ENCODE data around the gene FHL1.

FHL1 gene

DNA sequence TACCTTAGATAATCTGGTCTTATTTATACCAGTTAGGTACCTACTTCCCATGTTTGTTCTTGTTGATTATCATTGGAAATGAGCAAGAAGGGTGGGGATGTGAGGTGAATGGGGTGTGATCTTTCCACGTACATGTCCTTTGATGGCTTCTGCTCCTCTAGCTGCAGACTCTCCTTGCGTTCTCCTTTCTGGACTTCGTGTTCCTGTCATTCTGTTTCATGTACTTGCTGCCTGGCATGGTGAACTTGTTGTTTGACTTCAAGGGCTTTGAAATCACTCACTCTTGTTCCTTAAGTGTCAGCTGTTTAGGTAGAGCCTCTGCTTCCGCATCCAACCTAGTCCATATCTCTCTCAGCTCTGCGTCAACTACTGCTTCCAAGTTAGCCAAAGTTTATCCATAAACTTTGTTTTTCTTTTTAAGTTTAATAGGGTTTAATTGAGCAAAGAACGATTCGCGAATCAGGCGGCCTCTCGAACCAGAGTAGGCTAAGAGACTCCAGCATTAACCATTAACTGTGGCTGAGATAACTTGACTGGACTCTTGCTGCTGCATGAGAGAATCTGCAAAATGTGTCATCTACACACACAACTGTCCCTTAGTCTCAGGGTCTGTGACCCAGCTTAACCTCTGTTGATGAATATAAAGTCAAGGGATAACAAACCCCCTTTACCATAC is 42.8 kb downstream of the FHL1 start:
- DNase-seq: no peak

DNA sequence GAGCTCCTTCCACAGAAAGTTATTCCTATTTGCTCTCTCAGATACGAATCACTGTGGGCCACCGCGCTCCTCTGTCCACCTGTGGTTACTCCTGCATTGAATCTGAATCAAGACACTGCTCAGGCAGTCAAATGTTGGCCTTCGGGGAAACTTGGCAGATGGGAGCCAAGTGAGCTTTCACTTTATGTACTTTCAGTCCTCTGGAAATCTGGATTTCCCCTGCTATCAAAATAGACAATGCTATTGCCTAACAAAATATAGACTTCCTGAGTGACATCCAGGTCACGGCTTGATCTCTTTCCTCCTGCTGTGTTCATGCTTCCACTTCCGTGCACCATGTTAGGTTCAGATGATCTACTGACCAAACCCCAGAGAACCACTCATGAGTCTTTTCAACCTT is 43.8 kb downstream of the FHL1 start:
- DNase-seq: no peak

DNA sequence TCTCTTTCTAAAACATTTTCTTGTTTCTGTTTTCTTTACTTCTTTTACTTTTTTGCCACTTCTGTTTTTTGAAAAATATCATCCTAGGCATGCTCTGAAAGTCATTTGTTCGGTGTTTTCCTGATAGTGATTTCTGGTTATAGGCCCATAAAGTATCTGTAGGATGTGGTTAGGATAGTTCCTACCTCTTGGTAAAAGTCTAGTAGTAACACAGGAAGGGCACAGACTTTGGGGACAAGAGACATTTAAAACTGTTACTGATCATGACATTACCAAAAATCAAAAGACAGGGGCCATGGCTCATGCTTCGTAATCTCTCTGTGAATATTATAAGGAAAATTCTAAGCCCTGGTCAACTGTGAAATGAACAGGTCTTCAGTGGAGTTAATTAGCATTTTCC is 44.8 kb downstream of the FHL1 start:
- no peak for DNase-seq

DNA sequence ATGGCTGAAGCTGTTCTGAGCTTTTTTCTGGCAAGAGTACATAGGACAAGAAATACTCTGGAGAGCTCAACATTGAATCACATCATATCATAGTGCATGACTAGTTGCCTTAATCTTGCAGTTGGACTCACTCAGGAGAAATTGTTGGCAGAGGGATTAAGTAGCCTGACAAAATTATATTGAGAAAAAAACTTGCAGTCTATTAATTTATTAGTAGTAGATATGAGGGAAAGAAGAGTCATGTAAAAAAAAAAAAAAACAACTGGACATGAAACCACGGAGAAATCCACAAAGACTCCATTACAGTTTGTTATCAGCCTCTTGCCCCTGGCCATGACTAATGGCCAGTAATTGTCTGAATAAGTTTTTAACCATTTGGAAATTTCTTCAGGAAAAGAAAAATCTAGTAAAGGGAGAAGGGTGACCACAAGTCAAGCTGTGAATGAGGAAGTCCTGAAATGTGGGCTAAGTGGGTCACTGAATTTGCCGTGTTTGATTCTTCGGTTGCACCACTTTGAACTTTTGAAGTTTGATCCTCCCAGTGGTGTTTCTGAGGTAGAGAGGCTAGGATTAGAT is 45.6 kb downstream of the FHL1 start:
- no peak for DNase-seq

DNA sequence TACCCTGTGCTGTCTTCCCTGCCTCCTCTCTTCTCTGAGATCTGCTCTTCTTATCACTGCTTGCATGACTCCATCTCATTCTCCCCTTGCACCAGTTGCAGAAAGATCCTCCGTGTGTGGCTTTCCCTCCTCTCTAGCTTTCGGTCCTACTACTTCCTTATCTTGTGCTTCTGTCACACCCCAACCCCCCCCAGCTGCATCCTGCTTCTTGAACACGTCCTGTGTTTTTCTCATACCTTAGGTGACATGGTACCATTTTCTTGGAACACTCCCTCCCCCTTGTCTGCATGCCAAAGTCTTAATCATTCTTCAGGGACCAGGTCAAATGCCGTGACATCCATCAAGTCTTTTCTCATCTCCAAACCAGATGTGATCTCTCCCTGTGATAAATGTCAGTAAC is 46.4 kb downstream of the FHL1 start:
- DNase-seq: peak; percentile 8

DNA sequence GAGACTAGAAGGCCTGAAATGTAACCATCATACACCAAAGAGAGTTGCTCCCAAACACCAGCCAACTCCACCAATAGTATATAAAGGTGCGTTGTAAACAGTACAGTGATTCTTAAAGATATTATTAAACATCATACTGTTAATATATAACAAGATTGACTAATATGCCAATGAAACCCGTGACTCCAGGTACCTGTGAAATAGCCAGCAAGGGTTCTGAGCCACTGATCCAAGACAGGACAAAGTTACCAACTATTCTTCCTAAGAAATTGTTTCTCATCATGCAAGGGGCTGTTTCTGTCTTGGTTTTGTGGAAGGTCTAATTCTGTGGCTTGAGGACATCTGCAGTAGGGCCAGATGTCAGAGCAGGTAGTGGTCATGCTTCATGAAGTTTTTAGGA is 47.2 kb downstream of the FHL1 start:
- no peak for DNase-seq

DNA sequence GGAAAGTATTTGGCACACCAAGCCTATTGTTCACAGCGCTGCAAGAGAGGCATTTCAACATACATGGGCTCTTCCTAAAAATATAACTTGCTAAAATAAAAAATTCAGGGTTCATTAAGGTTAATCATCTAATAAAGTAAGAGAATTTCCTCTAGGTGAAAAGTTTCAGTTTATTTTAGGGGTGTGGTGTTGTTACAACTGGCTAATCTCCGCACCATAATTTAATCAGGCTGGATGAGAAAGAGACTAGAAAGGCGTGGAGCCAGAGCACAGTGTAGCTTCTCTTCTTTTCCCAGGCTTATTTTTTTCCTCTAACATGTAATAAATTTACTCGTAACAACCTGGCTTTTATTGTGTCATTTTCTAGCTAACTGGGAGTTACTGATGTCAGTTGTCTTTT is 47.9 kb downstream of the FHL1 start:
- no peak for DNase-seq

DNA sequence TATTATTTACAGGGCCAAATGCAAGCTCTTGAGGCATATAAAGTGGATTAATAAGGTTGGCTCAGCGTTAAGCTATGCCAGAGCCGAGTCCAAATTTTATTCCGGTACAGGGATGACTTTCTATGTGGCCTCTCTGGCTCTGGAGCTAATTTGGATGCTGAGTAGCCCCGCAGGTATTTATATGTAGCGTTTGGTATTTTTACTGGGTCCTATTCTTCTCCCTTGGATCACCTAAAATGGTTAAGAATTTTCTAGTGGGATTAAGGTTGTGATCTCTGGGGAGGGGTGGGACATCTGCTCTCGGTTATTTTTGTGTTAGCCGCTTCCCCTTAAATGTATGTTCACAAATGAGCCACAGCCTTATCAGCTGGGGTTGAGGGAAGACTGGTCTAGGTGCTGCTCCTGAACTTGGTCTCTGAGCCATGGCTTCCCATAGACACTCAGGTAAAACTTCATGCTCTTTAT is 49.4 kb downstream of the FHL1 start:
- DNase-seq: no peak

DNA sequence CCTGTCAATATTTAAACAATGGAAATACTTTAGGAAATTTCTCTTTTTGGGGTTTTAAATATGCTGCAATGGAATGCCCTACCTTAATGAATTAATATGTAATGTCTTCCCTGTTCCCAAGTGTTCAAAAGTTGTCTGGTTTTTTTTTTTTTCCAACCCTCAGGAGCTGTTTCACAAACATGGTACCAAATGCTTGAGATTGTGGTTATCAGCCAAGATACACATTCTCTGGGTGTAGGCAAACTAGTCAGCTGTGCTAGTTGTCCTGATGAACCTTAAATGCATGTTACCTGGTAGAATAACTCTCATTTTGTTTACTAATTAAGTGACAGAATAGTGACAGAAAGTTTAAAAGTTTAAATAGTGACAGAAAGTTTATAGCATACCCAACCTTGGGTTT is 50.7 kb downstream of the FHL1 start:
- DNase-seq: no peak

DNA sequence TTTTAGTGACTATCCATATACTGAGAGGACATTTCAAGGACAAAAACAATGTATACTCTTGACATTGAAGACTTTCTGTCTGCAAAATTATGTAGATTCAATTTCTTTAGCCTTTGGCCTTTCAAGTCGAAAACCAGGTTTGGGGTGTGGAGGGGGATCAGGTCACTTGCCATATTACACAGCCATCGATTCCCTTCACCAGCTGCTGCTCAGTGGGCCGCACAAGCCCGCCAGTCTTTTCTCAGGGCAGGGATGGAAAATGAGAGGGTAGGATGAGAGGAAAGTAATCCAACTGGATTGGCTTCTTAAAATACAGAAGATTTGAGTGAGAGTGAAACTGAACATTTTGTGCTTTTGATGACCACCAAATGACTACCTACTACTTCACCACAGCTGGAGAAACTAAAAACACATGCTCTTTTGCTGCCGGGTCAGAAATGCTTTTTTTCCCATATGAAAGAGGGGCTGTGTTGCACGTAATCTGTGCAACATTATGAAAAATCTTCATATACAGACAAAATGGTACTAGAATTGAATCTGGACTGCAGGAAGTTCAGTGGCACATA is 51.4 kb downstream of the FHL1 start:
- no peak for DNase-seq

DNA sequence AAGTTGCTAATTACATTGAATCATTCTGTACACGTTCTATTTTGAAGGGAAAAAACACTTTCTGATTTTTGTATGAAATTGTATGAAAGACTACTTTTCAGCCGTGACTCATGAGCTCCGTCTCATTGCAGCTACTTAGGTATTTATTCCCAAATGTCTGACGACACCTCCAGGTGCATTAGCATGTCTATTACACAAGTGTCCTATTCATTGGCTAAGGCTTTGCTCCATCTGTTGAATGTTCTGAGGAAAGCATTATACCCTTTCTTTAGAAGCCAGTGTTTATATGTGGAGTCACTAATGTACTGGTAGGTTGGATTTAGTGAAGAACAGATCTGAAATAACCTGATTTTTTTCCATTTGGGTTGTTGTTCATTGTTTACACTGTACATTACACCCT is 52.0 kb downstream of the FHL1 start:
- no peak for DNase-seq

DNA sequence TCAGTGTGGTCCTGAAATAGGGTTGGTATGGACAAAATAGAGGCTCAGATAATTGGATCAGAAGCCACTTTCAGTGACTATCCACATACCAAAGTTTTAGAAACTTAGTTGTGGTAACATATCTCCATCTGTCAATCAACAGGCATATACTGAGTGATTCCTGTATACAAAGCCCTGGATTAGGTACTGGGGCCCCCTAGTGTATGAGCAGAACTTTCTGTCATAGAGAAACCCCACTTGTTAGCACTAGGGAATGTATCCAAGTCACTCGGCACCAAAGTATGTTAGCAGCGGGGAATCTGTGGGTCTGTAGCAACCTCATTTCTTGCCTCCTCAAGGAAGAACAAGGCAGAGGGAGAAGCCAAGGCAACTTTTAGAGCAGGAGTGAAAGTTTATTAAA is 53.1 kb downstream of the FHL1 start:
- no peak for DNase-seq

DNA sequence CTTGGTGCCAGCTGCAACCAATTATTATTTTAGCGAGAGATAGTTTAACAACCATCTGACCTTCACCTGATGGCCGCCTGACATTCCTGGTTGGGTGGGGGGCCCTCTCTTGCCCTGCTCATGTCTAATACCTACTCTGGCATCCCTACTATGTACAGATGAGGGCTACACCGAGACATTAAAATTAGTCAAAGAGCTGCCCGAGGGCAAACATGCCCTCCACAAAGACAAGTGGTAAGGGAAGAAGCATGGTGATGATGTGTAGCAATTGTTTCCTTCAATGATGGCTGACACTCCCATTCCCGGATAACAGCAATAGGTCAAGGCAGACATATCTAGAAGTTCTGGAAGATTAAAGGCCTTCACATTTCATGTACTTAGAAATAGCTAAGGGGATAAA is 54.3 kb downstream of the FHL1 start:
- DNase-seq: no peak

DNA sequence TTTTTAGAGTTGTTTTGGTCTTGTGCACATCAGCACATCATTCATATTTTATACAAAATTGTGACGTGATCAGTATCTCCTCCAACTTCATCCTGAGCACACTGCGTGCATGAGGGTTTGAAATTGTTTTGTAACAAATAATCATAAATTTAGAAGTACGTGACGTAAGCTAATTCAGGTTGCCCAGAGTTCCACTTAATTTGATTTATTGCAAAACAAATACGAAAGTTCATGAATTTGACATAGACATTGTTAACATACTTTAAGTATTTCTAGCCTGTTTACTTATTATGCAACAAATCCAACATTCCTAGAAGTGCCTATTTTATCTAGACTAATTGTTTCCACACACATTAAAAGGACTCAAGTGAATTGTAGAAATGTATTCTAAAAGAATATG is 55.6 kb downstream of the FHL1 start:
- DNase-seq: no peak

DNA sequence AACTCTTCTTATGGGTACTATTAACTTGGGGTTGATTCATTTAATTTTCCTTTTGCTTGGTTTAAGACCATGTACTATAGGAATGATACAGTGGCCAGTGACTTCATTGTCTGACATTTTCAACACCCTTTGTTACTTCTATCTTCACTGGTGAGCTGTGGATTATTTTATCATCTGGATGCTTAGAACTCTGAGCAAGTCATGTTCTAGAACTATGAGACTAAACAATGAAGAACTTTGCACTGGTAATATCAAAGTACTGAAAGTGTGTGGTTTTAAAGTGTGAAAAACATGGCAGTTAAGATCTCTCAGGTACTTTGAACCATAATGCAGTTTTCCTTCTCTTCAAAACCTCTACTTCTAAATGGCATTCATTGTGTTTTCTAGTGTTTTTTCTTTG is 56.1 kb downstream of the FHL1 start:
- no peak for DNase-seq

DNA sequence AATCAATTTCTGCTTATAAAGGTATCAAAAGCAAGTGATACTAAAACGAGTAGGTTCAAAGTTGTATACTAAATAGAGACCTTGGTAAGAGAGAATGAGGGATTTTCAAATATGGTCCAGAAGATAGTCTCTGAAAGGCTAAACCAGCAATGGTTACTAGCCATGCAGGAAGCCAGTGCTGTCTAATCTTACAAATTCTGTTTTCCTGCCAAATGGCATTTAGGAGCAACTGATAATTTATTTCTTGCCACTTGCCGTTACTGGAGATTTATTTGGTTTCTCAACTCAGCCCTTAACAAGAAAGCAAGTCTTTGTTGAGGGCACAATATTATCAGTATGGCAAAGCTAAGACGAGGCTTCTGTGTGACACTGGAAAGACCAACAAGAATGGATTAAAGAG is 56.6 kb downstream of the FHL1 start:
- DNase-seq: no peak

DNA sequence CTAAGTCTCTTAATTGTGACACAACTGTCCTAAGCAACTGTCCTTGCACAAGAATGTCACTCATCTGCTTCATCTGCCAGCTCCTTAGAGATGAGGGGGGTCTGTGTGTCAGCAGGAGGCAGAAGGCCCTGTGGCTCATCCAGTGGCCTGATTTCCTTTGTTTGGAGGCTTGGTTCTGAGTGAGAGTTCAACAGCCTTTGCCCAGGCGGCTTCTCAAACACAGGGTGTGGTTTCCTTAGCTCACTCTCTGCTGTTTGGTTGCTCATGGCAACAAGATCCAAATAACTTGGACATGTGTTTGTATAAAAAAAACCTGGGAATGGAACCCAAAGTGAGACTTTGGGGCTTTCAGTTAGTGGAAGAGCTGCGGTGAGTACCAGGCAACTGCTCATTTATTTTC is 57.2 kb downstream of the FHL1 start:
- no peak for DNase-seq

DNA sequence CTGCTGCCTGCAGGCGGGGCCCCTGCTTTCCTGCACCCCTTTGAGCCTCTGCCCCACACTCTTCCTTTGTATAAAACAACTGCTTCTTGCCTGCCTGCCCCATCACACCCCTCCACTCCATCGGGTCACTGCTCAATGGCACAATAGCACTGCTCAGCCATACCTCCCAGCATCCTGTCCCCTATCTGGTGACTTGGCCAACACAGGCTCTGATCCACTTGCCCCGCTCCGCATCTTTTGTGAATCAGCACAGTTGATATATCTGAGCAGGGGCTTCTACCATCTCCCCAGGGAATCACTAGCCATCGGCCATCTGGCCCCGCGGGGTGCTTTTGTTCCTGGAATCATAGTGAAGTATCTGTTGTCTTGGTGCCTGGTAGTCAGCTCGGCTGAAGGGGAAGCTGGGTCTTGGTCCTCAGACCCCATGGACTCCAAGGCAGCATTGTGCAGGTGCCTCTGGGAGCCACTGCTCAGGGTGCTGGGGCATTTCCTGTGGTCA is 58.6 kb downstream of the FHL1 start:
- no peak for DNase-seq

DNA sequence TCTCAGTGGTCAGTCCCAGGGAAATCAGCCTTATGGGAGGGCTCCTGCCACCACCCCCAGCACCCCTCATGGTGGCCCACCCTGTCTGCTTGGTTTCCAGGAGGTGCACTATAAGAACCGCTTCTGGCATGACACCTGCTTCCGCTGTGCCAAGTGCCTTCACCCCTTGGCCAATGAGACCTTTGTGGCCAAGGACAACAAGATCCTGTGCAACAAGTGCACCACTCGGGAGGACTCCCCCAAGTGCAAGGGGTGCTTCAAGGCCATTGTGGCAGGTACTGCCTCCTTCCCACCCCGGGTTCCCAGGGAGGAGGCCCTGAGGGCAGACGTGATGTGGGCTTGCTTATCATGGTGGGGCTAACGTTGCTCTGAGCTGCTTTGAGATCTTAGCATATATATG is 59.6 kb downstream of the FHL1 start:
- DNase-seq: no peak

DNA sequence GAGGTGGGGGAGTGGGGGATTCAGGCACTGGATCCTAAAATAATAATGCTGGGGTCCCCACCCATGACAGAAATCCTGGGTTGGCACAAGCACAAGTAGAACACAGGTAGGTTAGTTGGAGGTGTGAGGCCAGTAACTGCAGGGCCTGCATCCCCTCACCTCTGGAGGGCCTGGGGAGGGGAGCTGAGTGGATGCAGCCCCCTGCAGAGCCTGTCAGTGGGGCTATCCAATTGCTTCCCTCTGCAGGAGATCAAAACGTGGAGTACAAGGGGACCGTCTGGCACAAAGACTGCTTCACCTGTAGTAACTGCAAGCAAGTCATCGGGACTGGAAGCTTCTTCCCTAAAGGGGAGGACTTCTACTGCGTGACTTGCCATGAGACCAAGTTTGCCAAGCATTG is 60.2 kb downstream of the FHL1 start:
- DNase-seq: no peak

DNA sequence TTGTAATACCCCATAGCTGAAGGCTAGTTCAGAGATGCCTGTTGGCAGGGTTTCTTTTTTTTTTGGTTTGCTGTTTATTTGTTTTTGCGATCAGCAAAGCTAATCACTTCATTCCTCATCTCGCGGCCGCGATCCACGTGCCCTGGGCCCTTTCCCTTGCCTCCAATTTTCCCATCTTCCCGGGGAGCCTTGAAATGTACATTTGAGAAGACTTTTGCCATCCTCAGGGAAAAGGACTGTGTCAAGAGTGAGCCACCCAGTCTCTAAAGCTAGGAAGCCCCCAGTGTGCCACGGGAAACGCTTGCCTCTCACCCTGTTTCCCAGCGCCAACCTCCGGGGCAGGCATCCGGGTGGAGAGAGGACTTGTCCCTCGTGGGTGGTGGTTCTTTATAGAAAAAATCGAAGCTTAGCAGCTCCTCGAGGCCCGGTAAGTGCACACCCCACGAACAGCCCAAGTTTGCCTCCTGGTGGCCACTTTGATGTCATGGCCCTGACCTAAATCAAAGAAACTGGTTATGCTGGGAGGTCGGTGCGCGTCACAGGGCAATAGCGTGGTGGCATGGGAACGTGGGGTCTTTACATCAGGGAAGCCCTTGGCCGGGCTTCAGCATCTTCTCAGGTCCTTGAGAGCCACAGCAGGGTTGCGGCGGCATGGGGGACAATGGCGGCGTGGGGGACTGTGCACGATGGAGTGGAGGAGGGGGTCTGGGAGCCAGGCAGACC is 61.8 kb downstream of the FHL1 start:
- peak; percentile 30 for DNase-seq

DNA sequence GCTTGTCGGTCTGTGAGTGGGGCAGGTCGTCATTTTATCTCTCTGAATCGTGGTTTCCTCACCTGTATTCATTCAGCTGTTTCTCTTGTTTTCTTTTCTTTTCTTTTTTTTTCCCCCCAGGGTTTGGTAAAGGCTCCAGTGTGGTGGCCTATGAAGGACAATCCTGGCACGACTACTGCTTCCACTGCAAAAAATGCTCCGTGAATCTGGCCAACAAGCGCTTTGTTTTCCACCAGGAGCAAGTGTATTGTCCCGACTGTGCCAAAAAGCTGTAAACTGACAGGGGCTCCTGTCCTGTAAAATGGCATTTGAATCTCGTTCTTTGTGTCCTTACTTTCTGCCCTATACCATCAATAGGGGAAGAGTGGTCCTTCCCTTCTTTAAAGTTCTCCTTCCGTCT is 62.4 kb downstream of the FHL1 start:
- no peak for DNase-seq

DNA sequence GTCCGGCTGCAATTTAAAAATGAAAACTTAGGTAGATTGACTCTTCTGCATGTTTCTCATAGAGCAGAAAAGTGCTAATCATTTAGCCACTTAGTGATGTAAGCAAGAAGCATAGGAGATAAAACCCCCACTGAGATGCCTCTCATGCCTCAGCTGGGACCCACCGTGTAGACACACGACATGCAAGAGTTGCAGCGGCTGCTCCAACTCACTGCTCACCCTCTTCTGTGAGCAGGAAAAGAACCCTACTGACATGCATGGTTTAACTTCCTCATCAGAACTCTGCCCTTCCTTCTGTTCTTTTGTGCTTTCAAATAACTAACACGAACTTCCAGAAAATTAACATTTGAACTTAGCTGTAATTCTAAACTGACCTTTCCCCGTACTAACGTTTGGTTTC is 62.9 kb downstream of the FHL1 start:
- no peak for DNase-seq

DNA sequence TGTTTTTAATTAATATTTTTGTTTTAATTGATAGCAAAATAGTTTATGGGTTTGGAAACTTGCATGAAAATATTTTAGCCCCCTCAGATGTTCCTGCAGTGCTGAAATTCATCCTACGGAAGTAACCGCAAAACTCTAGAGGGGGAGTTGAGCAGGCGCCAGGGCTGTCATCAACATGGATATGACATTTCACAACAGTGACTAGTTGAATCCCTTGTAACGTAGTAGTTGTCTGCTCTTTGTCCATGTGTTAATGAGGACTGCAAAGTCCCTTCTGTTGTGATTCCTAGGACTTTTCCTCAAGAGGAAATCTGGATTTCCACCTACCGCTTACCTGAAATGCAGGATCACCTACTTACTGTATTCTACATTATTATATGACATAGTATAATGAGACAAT is 63.5 kb downstream of the FHL1 start:
- DNase-seq: no peak
